PFSK-1 (cell line): Measurements from ENCODE around the gene MYL7.

Experiments
- FOXP2 ChIP-seq: optimal IDR thresholded peaks from 2 replicates; pipeline ENCODE3; 2011; ENCODE audit warnings: borderline replicate concordance, control low read depth, inconsistent platforms; ENCODE audit not compliant: insufficient read depth; ENCODE audit errors: extremely low read length, extremely low read depth
- POLR2AphosphoS5 ChIP-seq: IDR thresholded peaks from 2 replicates; pipeline ENCODE4 v1.6.1; 2012; ENCODE audit warnings: low read depth, mild to moderate bottlenecking, control low read depth, low read length, moderate library complexity
- REST ChIP-seq, 2 experiments: IDR thresholded peaks; 2 replicates each; pipeline versions ENCODE4 v1.6.1 to v1.8.0; 2011 to 2012; ENCODE audit warnings: low read depth in 2 of 2, low read length in 2 of 2, control low read depth in 1 of 2, inconsistent platforms in 1 of 2, mild to moderate bottlenecking in 1 of 2, moderate library complexity in 1 of 2; ENCODE audit not compliant: insufficient read depth in 1 of 2
- SIN3A ChIP-seq: IDR thresholded peaks from 2 replicates; pipeline ENCODE4 v1.6.1; 2012; ENCODE audit warnings: mild to moderate bottlenecking, low read length, moderate library complexity, borderline replicate concordance; ENCODE audit not compliant: insufficient read depth
- TAF1 ChIP-seq: IDR thresholded peaks from 2 replicates; pipeline ENCODE4 v1.6.1; 2012; ENCODE audit warnings: low read length, control low read depth, borderline replicate concordance; ENCODE audit not compliant: insufficient read depth

The MYL7 gene

DNA sequence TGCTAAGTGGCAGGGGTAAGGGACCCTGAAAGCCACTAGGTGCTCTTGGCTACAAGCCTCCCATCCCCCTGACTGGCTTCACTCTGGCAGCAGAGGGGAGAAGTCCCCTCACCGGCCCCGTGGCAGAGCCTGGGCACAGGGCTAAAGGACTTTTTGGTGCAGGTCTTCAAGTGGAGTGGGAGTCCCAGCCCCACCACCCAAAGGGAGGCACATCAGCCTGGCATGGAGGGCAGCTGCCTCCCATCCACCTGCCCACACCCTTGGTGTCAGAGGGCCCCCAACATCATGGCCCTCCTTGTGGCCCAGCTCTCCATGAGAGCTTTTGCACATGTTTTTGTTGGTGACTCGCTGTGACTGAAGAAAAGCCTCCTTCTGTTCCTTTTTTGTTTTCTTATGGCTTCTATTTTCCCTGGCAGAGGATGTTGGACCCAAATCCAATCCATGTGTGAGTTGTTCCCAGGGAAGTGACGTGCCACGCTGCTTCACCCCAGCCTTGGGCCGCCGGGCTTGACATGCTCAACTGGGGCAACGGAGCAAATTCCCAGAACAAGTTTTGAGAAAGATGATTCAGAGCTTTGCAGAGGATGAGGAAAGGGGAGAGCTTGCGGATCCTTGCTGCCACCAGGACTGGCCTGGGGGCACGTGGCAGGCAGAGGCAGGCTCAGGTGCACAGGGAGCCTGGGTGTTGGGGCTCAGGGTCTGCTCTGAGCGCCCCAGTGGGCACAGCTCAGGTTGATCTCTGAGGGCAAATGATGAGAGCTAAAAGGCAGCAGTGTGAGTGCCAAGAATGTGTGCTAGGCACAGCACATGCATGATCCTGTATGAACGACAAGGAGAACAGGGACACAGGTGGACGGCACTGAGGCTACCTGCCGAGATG is 38.9 kb downstream of the MYL7 start:
- TF ChIP-seq POLR2AphosphoS5 (no peak), REST (IDR thresholded peaks at IDR 0.05; ENCODE audit: insufficient read depth in 1 of 2, low read depth in 2 of 2, low read length in 2 of 2) (no peak), TAF1 (no peak), FOXP2 (no peak)

DNA sequence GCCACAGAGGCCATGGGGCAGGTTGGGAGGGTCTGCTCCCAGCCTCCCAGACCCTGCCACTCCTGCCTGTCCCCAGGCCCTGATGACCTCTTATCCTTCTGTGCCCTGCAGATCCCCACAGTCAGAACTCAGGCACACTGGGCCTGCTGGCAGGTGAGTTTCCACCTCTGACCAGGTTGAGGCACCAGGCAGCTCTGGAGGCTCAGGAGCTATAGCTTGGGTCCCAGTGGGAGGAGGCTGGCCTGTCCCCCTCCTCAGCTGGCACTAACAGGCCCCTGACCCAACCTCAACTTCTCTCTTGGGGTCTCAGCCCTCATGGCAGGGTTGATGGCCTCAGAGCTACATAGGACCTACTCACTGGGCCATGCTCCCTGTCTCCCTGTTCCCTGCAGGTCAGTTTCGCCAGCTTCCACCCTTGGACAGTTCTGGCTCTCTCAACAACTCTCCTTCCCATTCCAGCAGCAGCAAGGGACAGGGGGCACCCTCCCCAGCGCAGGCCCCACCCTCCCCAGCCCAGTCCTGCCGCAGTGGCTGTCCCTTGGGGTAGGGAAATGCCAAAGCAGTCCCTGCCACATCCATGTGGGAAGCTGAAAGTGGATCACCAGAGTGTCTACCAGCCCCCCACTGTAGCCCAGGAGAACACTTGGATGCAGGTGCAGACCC is 39.7 kb downstream of the MYL7 start:
- TF ChIP-seq FOXP2: no peak
- no peak for TF ChIP-seq REST (IDR thresholded peaks at IDR 0.05; ENCODE audit: insufficient read depth in 1 of 2, low read depth in 2 of 2, low read length in 2 of 2)
- no peak for TF ChIP-seq POLR2AphosphoS5
- TF ChIP-seq SIN3A: no peak
- TF ChIP-seq TAF1: no peak

- peak; percentile 82 for TF ChIP-seq FOXP2
- 0 out of 4 replicates have a peak, but pooled peaks of 1 of the 2 experiments have one; percentile 40 for TF ChIP-seq REST (IDR thresholded peaks at IDR 0.05; ENCODE audit: insufficient read depth in 1 of 2, low read depth in 2 of 2, low read length in 2 of 2)
- TF ChIP-seq SIN3A: no peak
These were observed 40.5 kb downstream of the MYL7 start for GRCh38 chr7:44100458-44101302.

- TF ChIP-seq POLR2AphosphoS5 (no peak), REST (IDR thresholded peaks at IDR 0.05; ENCODE audit: insufficient read depth in 1 of 2, low read depth in 2 of 2, low read length in 2 of 2) (no peak), FOXP2 (no peak)
These were observed 41.5 kb downstream of the MYL7 start for GRCh38 chr7:44099669-44100068.
